Kidney (tissue), 14 donors: ENCODE results near the gene DYNLT4. TPM values are rescaled to one million over a fixed set of nuclear protein-coding genes. Genes with fewer than 3 reads are reported as not detected.
"Not testable (repeated sequence)": the region's sequence is repeated elsewhere in the genome, so short reads cannot be mapped to it uniquely, and the experiment has no call there.

Experiments
- DNase-seq, 5 donors: peaks; one replicate each; pipeline ENCODE4 v3.0.0-alpha.2; 2013 to 2020
- FAIRE-seq: peaks from 2 replicates; lab custom pipeline; 2012; peaks lifted over from hg19 to GRCh38; lab: Jason Lieb, UNC
- H3K27ac ChIP-seq, 2 donors: one replicate each; pipeline ENCODE4 v1.7.0; 2013; ENCODE audit warnings: low read depth in 2 of 2, low read length in 2 of 2, inconsistent platforms in 1 of 2
- H3K27me3 ChIP-seq: one replicate; pipeline ENCODE4 v1.7.1; 2013; ENCODE audit warnings: low read length, inconsistent platforms; ENCODE audit not compliant: control insufficient read depth, insufficient read depth
- H3K36me3 ChIP-seq, 3 donors: one replicate each; pipeline versions ENCODE4 v1.7.0 to v1.7.1; 2013; ENCODE audit warnings: low read length in 3 of 3, control low read depth in 1 of 3, inconsistent platforms in 1 of 3; ENCODE audit not compliant: insufficient read depth in 3 of 3, control insufficient read depth in 2 of 3
- H3K4me1 ChIP-seq, 3 donors: one replicate each; pipeline versions ENCODE4 v1.7.0 to v1.7.1; 2013; ENCODE audit warnings: low read length in 3 of 3, inconsistent platforms in 1 of 3, low read depth in 1 of 3; ENCODE audit not compliant: control insufficient read depth in 2 of 3, insufficient read depth in 2 of 3
- H3K4me3 ChIP-seq, 3 donors: one replicate each; pipeline versions ENCODE4 v1.7.0 to v1.8.1; 2013; ENCODE audit warnings: low read length in 3 of 3, control low read depth in 1 of 3, inconsistent platforms in 1 of 3
- H3K9ac ChIP-seq, 3 donors: one replicate each; pipeline versions ENCODE4 v1.7.0 to v1.7.1; 2013; ENCODE audit warnings: low read length in 3 of 3, control low read depth in 1 of 3, inconsistent platforms in 1 of 3
- H3K9me3 ChIP-seq, 3 donors: one replicate each; pipeline versions ENCODE4 v1.7.0 to v1.7.1; 2013; ENCODE audit warnings: low read length in 3 of 3, control low read depth in 1 of 3, inconsistent platforms in 1 of 3; ENCODE audit not compliant: control insufficient read depth in 2 of 3, insufficient read depth in 1 of 3
- intact Hi-C: fragments of 100-400 bp; cut with DNase I; formaldehyde crosslinking; loops from one replicate; pipeline ENCODE4 v1.11.1; 2022
- polyA plus RNA-seq: library from polyadenylated mRNA; stranded (reverse); fragments of 350-450 nt; fragmentation: Illumina TruSeq; extraction: RNeasy Lipid Tissue Mini Kit (QIAGEN cat#74804); gene quantifications from one replicate; pipeline ENCODE4 v1.2.3, GENCODE V29; 2014; ENCODE audit warnings: low read depth, low replicate concordance; ENCODE audit not compliant: insufficient read depth
- total RNA-seq: library from RNA; stranded (reverse); fragmentation: NEBNext Ultra II Directional; extraction: Animal tissue kit (Norgen Biotek cat#: 25700); gene quantifications from one replicate; pipeline ENCODE4 v1.2.1, GENCODE V29; 2021
- TF ChIP-seq, protein P1 (sequence below): IDR thresholded peaks from 3 replicates; pipeline ENCODE4 v1.5.1; 2012; ENCODE audit warnings: mild to moderate bottlenecking, moderate library complexity, borderline replicate concordance; ENCODE audit not compliant: insufficient read depth; ENCODE audit errors: extremely low read depth
- donor health status: control.
- donor health status: control.
- donor health status: control.
- donor health status: control.
- donor health status: control.
- donor health status: DM: yes; HTN: yes; CAD: no.
- donor health status: Normal renal cell carcinoma (clear cell type).

DYNLT4 gene
- total and polyA plus RNA-seq, 2 donors from 2014 or later: 1.2 TPM; not detected in 1

GRCh38 chr1:44812822-44813543 is 5.8 kb upstream of the DYNLT4 start:
- Histone ChIP-seq H3K4me3 (peak overlapping the region; percentile 16 to 67 (median 61)), H3K27me3 (no peaks in the 10 kb centered on the region), H3K9ac (peak overlapping the region in 2 of 3 donors; percentile 22 to 55), H3K4me1 (peaks cover 10 to 33% (median 24%) of the 10 kb centered on the region in 3 donors), H3K36me3 (no peaks in the 10 kb centered on the region), H3K27ac (peak overlapping the region; percentile 68 to 85), H3K9me3 (no peaks in the 10 kb centered on the region)
- intact Hi-C loops: no loop called here
- FAIRE-seq (no peak), DNase-seq (peak in 3 of 5 donors; percentile 53 to 83 (median 59))
- TF ChIP-seq, protein P1, sequence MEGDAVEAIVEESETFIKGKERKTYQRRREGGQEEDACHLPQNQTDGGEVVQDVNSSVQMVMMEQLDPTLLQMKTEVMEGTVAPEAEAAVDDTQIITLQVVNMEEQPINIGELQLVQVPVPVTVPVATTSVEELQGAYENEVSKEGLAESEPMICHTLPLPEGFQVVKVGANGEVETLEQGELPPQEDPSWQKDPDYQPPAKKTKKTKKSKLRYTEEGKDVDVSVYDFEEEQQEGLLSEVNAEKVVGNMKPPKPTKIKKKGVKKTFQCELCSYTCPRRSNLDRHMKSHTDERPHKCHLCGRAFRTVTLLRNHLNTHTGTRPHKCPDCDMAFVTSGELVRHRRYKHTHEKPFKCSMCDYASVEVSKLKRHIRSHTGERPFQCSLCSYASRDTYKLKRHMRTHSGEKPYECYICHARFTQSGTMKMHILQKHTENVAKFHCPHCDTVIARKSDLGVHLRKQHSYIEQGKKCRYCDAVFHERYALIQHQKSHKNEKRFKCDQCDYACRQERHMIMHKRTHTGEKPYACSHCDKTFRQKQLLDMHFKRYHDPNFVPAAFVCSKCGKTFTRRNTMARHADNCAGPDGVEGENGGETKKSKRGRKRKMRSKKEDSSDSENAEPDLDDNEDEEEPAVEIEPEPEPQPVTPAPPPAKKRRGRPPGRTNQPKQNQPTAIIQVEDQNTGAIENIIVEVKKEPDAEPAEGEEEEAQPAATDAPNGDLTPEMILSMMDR: no peak

GRCh38 chr1:44811234-44811633 is 4.1 kb upstream of the DYNLT4 start:
- FAIRE-seq: no peak
- TF ChIP-seq, protein P1: no peak
- Histone ChIP-seq H3K4me3 (no peak overlapping the region), H3K36me3 (peaks cover 0 to 5% (median 0%) of the 10 kb centered on the region in 3 donors), H3K27me3 (no peaks in the 10 kb centered on the region), H3K4me1 (peaks cover 19 to 48% (median 39%) of the 10 kb centered on the region in 3 donors), H3K9ac (no peak overlapping the region), H3K9me3 (no peaks in the 10 kb centered on the region), H3K27ac (no peak overlapping the region)
- DNase-seq: peak in 2 of 5 donors; percentile 5 to 21
- intact Hi-C loops: no loop called here

DNA sequence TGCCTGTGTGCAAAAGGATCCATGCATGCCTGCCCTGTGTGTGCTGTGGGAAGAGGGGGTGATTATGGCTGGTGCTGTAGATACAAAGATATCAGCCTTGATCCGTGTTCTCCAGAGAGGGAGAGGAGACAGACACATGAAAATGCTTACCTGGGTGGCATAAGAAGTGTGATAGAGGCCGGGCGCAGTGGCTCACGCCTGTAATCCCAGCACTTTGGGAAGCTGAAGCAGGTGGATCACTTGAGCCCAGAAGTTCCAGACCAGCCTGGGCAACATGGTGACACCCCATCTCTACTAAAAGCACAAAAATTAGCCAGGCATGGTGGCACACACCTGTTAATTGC is 3.6 kb upstream of the DYNLT4 start:
- H3K9ac ChIP-seq, intact Hi-C loops, H3K4me3 ChIP-seq, H3K36me3 ChIP-seq, FAIRE-seq, H3K9me3 ChIP-seq, H3K27ac ChIP-seq, H3K27me3 ChIP-seq: not testable (repeated sequence)
- DNase-seq: peak in 2 of 5 donors; percentile 27 to 31
- peaks cover 19 to 48% (median 39%) of the 10 kb centered on the region in 3 donors for H3K4me1 ChIP-seq

- H3K27ac ChIP-seq: peak overlapping the region; percentile 98 to 100
- TF ChIP-seq, protein P1: no peak
- H3K9me3 ChIP-seq: no peaks in the 10 kb centered on the region
- no peaks in the 10 kb centered on the region for H3K27me3 ChIP-seq
- H3K9ac ChIP-seq: peak overlapping the region in 1 of 3 donors; percentile 97
- H3K4me3 ChIP-seq: peak overlapping the region in 1 of 3 donors; percentile 42
- intact Hi-C loops: no loop called here
- DNase-seq: peak in 2 of 5 donors; percentile 66 to 88
- peaks cover 0 to 5% (median 0%) of the 10 kb centered on the region in 3 donors for H3K36me3 ChIP-seq
- H3K4me1 ChIP-seq: peaks cover 19 to 48% (median 39%) of the 10 kb centered on the region in 3 donors
- no peak for FAIRE-seq
Measured at GRCh38 chr1:44810101-44810761, 3.1 kb upstream of the DYNLT4 start.
